ENCODE measurements around the gene VPS72.

The VPS72 gene

DNA sequence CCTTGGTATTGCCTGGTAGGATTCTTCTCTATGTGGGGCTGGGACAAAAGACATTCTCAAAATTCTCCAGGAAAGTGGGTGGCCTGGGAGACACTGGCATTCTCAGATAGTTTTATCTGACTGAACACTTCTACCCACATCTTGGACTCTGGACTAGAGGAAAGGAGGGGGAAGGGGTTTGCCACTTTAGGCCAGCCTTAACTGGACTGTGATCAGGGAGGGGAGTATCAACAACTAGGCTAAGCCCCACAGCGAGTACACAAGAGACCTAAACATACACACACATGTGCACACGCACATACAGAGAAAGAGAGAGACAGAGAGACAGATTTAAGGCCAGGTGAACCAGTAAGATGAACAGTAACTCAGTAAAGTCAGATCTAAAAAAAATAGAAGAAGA, 42.3 kb downstream of the VPS72 start:
- no peak for ATAC-seq
- TF ChIP-seq ARNTL (CRISPR knock-in tag; IDR thresholded peaks at IDR 0.05; ENCODE audit: borderline replicate concordance, low read depth) (no peak), BACH2 (CRISPR knock-in tag; IDR thresholded peaks at IDR 0.05; ENCODE audit: borderline replicate concordance) (no peak), SNAI2 (CRISPR knock-in tag; IDR thresholded peaks at IDR 0.05) (no peak), CSDC2 (CRISPR knock-in tag; IDR thresholded peaks at IDR 0.05) (no peak), ZC3H10 (CRISPR knock-in tag; IDR thresholded peaks at IDR 0.05) (no peak), PPARA (CRISPR knock-in tag; IDR thresholded peaks at IDR 0.05; ENCODE audit: borderline replicate concordance) (no peak), ZNF70 (CRISPR knock-in tag; IDR thresholded peaks at IDR 0.05) (no peak), ZNF565 (CRISPR knock-in tag; conservative IDR thresholded peaks at IDR 0.05; ENCODE audit: low read depth) (no peak), ZFP30 (CRISPR knock-in tag; IDR thresholded peaks at IDR 0.05) (no peak), ZNF8 (CRISPR knock-in tag; IDR thresholded peaks at IDR 0.05) (no peak), TOX (CRISPR knock-in tag; IDR thresholded peaks at IDR 0.05; ENCODE audit: borderline replicate concordance) (no peak)
- TF ChIP-seq, protein P1, sequence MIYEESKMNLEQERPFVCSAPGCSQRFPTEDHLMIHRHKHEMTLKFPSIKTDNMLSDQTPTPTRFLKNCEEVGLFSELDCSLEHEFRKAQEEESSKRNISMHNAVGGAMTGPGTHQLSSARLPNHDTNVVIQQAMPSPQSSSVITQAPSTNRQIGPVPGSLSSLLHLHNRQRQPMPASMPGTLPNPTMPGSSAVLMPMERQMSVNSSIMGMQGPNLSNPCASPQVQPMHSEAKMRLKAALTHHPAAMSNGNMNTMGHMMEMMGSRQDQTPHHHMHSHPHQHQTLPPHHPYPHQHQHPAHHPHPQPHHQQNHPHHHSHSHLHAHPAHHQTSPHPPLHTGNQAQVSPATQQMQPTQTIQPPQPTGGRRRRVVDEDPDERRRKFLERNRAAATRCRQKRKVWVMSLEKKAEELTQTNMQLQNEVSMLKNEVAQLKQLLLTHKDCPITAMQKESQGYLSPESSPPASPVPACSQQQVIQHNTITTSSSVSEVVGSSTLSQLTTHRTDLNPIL (CRISPR knock-in tag; IDR thresholded peaks at IDR 0.05; ENCODE audit: low read depth): no peak
- TF ChIP-seq, protein P2, sequence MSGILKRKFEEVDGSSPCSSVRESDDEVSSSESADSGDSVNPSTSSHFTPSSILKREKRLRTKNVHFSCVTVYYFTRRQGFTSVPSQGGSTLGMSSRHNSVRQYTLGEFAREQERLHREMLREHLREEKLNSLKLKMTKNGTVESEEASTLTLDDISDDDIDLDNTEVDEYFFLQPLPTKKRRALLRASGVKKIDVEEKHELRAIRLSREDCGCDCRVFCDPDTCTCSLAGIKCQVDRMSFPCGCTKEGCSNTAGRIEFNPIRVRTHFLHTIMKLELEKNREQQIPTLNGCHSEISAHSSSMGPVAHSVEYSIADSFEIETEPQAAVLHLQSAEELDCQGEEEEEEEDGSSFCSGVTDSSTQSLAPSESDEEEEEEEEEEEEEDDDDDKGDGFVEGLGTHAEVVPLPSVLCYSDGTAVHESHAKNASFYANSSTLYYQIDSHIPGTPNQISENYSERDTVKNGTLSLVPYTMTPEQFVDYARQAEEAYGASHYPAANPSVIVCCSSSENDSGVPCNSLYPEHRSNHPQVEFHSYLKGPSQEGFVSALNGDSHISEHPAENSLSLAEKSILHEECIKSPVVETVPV (CRISPR knock-in tag; IDR thresholded peaks at IDR 0.05): no peak

DNA sequence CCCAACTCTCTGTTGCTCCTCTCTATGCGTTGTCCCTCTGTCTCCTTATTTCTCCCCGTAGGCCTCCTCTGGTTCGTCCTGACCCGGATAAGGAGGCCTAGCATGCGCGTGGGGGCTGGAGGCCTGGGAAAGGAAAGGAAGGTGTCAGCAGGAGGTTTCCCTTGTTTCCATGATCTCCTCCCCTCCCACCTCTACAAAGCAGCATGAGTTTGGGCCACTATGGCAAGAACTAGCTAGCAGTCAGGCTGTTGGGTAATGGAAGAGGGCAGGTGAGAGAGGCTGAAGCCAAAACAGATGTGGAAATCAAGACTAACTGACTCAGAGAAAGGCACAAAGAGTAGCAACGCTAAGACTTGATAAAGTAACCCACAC, 42.9 kb downstream of the VPS72 start:
- no peak for ATAC-seq
- TF ChIP-seq ARNTL (CRISPR knock-in tag; IDR thresholded peaks at IDR 0.05; ENCODE audit: borderline replicate concordance, low read depth) (no peak), ISL1 (CRISPR knock-in tag; IDR thresholded peaks at IDR 0.05) (no peak), CSDC2 (CRISPR knock-in tag; IDR thresholded peaks at IDR 0.05) (no peak), GLIS3 (CRISPR knock-in tag; IDR thresholded peaks at IDR 0.05) (no peak), SNAI2 (CRISPR knock-in tag; IDR thresholded peaks at IDR 0.05) (no peak), TCF4 (CRISPR knock-in tag; IDR thresholded peaks at IDR 0.05; ENCODE audit: borderline replicate concordance) (no peak), ZNF70 (CRISPR knock-in tag; IDR thresholded peaks at IDR 0.05) (no peak), ZFP30 (CRISPR knock-in tag; IDR thresholded peaks at IDR 0.05) (no peak), ZNF565 (CRISPR knock-in tag; conservative IDR thresholded peaks at IDR 0.05; ENCODE audit: low read depth) (no peak), RARB (CRISPR knock-in tag; IDR thresholded peaks at IDR 0.05) (no peak), PPARA (CRISPR knock-in tag; IDR thresholded peaks at IDR 0.05; ENCODE audit: borderline replicate concordance) (no peak), ZNF8 (CRISPR knock-in tag; IDR thresholded peaks at IDR 0.05) (no peak), BACH2 (CRISPR knock-in tag; IDR thresholded peaks at IDR 0.05; ENCODE audit: borderline replicate concordance) (no peak), TOX (CRISPR knock-in tag; IDR thresholded peaks at IDR 0.05; ENCODE audit: borderline replicate concordance) (no peak)
- TF ChIP-seq, protein P3, sequence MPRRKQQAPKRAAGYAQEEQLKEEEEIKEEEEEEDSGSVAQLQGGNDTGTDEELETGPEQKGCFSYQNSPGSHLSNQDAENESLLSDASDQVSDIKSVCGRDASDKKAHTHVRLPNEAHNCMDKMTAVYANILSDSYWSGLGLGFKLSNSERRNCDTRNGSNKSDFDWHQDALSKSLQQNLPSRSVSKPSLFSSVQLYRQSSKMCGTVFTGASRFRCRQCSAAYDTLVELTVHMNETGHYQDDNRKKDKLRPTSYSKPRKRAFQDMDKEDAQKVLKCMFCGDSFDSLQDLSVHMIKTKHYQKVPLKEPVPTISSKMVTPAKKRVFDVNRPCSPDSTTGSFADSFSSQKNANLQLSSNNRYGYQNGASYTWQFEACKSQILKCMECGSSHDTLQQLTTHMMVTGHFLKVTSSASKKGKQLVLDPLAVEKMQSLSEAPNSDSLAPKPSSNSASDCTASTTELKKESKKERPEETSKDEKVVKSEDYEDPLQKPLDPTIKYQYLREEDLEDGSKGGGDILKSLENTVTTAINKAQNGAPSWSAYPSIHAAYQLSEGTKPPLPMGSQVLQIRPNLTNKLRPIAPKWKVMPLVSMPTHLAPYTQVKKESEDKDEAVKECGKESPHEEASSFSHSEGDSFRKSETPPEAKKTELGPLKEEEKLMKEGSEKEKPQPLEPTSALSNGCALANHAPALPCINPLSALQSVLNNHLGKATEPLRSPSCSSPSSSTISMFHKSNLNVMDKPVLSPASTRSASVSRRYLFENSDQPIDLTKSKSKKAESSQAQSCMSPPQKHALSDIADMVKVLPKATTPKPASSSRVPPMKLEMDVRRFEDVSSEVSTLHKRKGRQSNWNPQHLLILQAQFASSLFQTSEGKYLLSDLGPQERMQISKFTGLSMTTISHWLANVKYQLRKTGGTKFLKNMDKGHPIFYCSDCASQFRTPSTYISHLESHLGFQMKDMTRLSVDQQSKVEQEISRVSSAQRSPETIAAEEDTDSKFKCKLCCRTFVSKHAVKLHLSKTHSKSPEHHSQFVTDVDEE (CRISPR knock-in tag; IDR thresholded peaks at IDR 0.05): no peak
- TF ChIP-seq, protein P4, sequence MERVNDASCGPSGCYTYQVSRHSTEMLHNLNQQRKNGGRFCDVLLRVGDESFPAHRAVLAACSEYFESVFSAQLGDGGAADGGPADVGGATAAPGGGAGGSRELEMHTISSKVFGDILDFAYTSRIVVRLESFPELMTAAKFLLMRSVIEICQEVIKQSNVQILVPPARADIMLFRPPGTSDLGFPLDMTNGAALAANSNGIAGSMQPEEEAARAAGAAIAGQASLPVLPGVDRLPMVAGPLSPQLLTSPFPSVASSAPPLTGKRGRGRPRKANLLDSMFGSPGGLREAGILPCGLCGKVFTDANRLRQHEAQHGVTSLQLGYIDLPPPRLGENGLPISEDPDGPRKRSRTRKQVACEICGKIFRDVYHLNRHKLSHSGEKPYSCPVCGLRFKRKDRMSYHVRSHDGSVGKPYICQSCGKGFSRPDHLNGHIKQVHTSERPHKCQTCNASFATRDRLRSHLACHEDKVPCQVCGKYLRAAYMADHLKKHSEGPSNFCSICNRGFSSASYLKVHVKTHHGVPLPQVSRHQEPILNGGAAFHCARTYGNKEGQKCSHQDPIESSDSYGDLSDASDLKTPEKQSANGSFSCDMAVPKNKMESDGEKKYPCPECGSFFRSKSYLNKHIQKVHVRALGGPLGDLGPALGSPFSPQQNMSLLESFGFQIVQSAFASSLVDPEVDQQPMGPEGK (CRISPR knock-in tag; IDR thresholded peaks at IDR 0.05; ENCODE audit: borderline replicate concordance): no peak
- TF ChIP-seq, protein P1 (CRISPR knock-in tag; IDR thresholded peaks at IDR 0.05; ENCODE audit: low read depth): no peak

DNA sequence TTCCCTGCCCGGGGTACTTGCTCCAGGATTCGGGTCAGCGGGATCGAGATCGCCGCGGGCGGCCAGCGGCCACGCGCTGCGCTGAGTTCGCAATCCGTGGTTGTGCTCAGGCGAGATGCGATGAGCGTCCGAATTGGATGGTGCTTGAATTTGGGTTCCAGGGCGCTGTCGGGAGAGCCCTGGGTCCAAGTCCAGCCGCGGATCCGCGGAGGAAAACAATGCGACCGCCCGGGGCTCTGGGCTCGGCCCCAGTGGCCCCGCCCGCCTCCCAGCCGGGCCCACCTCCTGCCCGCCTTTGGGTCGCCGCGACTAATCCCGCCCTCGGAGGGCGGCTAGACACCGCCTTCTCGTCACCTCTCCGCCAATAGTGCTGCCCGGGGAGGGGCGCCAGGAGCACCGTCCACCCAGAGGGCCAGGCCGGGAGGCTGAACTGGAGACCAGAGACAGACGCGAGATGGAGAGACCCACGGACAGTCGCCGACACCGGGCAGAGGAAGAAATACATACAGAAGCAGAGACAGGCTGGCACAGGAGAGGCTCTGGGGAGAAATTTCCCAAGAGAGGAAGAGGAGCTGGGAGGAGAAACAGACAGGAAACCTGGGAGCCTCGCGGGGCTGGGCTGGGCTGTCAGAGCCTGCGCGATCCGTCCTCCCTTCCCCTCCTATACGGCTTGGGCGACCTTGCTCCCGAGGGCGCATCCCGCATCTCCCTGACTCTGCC, 43.4 kb downstream of the VPS72 start, which contains the start of gene SEMA6C:
Gene SEMA6C (minus strand): TSS at position 220 of the 720 bp plus-strand sequence. CDS start 4,010 bp downstream, outside the sequence.
- peak; percentile 99 for ATAC-seq
- TF ChIP-seq ZNF70 (CRISPR knock-in tag; IDR thresholded peaks at IDR 0.05) (peak; percentile 70), TOX (CRISPR knock-in tag; IDR thresholded peaks at IDR 0.05; ENCODE audit: borderline replicate concordance) (no peak)
